ENCODE measurements around the gene FAM3A.

DNA sequence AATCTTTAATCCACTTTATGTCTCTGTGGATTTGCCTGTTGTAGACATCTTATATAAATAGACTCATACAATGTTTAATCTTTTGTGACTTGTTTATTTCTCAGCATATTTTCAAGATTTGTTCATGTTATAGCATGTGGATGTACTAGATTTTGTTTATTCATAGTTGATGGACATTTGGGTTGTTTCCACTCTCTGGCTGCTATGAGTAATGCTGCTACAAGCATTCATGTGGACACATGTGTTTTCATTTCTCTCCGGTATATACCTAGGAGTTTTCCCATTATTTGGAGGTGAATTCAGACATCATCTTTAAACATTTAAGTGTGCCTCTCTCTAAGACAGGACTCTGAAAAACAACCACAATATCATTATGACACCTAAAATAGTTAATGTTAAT, 33.7 kb upstream of the FAM3A start:
- TF ChIP-seq YY1 (IDR thresholded peaks at IDR 0.05; ENCODE audit: insufficient read depth, insufficient read length) (no peak), ZNF274 (IDR thresholded peaks at IDR 0.05; ENCODE audit: low read depth, low read length) (no peak), SUZ12 (IDR thresholded peaks at IDR 0.05; ENCODE audit: extremely low read depth, insufficient read depth, insufficient read length) (no peak)
